HG03558 (cell line): ENCODE measurements around the gene FCGR3B.
A peak's percentile ranks its signal among the peaks of the same experiment; 100 is the strongest.
"Not testable (repeated sequence)": the region's sequence is repeated elsewhere in the genome, so short reads cannot be mapped to it uniquely, and the experiment has no call there.

Source experiments
- ATAC-seq: cut with Tn5 transposase; IDR thresholded peaks from one replicate; pipeline ENCODE4 v1.9.1; 2021; ENCODE audit warnings: moderate number of reproducible peaks; ENCODE audit not compliant: unreplicated experiment; ENCODE audit errors: extremely low read depth

Gene FCGR3B

DNA sequence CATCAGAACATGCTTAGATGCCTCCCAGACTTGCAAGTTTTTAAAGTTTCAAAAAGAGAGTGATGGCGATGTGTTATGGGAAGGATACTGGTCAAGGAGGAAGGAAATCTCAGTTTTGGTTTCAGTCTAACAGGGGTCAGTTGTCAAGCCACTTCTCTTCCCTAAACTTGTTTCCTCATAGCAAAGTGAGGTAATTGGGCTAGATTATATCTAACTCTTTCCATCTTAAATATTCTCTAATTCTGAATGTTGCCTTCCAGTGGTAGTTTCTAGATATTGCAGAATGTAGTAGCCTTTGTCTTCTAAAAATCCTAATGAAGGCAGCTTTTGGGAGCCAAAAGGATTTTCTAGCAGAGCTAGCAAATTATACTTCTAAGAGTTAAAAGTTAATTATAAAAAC is 11.7 kb upstream of the FCGR3B start:
- ATAC-seq = not testable (repeated sequence)

DNA sequence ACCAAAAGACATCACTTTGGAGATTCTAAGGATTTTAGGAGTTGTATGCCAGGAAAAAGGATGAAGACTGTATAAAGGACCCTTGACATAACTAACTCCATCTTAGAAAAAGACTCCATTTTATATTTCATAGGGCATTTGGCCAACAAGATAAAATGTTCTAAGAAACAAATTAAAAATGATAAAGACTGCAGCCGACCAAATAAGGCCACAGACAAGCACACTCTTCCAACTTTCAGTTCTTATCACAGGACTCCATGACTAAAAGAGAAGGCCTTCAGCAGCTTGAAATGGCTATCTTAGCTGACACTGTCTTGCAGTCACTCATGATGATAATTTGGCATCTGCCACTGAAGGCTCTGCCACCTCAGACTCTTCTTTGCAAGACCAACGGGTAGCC is 8.2 kb upstream of the FCGR3B start:
- ATAC-seq = not testable (repeated sequence)

DNA sequence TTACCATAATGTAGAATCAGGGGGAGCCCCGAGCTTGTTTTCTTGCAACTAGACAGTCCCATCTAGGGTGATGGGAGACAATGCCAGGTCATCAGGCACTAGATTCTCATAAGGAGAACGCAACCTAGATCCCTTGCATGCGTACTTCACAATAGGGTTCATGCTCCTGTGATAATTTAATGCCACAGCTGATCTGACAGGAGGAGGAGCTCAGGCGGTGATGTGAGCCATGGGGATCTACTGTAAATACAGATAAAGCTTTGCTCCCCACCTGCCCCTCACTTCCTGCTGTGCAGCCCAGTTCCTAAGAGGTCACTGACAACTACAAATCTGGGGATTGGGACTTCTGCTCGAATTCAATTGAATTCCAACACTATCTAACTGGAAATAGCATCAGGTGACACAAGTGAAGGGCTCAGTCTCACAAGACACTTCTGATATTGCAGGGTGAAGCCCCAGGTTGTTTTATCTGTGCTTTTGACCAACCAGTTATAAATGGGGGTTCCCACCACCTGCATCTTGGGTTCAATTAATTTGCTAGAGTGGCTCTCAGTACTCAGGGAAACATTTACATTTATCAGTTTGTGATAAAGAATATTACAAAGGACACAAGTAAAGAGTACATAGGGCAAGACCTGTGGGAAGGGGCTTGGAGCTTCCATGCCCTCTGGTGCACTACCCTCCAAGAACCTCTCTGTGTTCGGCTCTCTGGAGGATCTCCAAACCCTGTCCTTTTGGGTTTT is 7.4 kb upstream of the FCGR3B start:
- not testable (repeated sequence) for ATAC-seq

DNA sequence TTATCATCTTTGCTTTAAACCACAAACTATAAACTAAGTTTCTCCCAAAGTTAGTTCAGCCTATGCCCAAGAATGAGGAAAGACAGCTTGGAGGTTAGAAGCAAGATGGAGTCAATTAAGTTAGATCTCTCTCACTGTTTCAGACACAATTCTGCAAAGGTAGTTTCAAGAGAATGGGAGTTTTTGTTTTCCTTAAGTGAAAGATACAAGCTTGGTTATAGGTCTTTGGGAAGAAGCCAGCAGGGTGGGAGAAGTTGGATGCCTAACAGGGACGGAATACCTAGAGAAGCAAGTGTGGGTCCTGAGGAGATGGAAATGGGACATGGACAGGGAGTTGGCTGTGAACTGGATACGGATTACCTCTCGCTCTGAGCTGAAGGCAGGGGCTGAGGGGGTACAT is 6.0 kb upstream of the FCGR3B start:
- not testable (repeated sequence) for ATAC-seq

DNA sequence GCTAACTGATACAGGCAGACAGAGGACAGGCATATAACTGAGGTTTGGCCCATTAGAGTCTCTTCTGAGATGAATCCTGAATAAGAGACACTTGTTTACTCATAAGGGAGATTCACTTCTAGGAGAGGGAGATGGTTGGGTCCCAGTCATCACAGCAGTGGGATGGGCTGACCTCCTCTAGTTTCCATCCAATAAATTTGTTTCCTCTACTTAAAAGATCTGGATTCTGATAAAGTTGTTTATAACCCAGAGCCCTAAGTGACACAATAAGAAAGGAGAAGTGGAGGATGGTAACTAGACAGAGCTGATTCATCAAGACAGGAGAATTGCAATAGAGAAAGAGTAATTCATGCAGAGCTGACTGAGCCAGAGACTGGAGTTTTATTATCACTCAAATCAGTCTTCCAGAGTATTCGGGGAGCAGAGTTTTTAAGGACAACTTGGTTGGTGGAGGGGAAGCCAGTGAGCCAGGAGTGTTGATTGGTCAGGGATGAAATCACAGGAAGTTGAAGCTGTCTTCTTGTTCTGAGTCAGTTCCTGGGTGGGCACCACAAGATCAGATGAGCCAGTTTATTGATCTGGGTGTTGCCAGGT is 5.3 kb upstream of the FCGR3B start:
- not testable (repeated sequence) for ATAC-seq

DNA sequence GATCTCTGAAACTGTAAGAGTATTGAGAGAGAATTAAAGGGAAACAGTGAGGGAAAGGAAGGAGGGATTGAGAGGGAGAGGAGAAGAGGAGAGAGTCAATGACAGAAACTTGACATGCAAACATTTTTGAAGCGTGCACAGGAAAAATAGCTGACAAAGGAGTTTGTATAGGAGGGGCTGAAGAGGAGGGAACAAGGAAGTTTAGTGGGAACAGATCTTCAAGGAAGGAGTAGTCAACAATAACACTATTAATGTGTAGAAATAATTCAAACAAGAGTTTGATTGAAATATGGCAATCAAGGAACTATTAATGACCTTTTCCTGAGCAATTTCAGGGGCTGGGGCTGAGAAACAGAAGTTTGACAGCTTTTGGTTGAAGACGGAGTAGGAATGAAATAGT is 4.0 kb upstream of the FCGR3B start:
- not testable (repeated sequence) for ATAC-seq

DNA sequence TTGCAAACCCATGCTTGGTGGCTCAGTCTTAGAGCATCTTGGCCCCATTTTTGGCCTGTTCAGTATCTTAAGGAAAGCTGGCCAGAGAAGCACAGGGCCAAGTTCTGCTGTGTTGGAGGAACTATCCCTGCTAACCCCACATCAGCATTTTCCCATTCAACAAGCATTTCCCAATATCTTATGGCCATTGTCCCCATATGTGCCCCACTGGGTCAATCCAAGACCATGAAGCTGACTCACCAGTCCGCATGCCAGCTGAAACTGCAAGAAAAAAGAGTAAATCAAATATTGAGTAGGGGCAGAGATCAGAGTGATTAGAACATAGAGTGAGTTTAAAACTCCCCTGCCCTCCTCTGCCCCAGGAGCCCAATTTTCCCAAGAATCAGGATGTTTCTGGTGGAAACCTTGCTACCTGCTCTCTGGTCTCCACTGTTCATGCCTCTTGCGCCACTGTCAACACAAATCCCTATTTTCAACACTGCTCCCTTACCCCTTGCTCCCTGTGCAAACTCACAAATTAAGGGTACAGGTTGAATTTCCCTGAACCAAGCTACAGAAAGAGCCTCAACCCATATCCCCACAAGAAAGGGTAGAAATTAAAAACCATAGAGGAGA is 741 bp downstream of the FCGR3B start:
- not testable (repeated sequence) for ATAC-seq

DNA sequence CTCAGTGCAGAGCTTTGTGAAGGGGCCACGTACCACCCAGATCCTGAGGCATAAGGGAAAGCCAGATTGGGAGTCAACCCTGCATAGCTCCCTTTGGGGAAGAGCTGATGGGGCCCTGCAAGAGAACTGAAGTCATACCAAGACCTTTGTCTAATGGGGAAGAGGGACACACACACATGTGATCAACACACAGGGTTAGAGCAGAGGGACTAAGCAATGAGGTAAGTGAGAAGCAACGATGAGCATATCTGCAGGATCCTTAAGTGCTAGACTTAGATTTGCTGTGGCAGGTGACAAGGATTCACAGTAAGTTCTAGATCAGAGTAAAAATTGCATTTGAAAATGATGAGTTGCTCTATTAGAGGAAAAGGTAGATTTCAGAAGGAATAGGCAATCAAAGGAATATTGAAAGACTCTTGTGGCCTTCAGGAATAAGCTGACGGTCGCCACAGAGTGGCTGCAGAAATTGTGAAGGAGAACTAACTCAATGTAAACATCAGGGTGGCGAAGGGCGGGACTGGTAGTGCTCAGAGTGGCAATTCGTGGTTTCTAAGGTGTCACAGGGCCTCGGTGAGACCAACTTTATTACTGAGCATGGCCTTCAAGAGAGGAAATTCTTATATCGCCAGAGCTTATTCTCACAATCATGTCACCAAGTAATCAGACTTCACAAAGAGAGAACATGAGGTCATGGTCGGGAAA is 4.4 kb downstream of the FCGR3B start:
- not testable (repeated sequence) for ATAC-seq

DNA sequence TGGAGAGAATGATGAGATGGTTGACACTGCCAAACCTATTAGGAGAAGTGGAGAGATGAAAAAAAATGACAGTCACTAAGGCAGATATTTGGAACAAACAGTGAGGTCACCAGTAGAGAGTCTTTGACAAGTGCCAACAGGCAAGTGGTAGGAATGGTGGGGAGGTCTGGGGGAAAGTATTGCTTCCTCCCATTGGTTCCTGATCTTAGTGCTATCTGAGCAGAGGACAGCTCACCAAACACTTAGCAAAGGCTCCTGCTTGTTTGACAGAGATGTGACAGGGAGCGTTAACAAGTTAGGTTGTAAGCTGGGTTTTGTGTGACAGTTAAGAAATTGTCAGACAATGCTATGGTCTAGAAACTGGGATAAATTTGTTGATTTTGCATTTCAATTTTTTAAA is 6.4 kb downstream of the FCGR3B start:
- ATAC-seq = not testable (repeated sequence)

DNA sequence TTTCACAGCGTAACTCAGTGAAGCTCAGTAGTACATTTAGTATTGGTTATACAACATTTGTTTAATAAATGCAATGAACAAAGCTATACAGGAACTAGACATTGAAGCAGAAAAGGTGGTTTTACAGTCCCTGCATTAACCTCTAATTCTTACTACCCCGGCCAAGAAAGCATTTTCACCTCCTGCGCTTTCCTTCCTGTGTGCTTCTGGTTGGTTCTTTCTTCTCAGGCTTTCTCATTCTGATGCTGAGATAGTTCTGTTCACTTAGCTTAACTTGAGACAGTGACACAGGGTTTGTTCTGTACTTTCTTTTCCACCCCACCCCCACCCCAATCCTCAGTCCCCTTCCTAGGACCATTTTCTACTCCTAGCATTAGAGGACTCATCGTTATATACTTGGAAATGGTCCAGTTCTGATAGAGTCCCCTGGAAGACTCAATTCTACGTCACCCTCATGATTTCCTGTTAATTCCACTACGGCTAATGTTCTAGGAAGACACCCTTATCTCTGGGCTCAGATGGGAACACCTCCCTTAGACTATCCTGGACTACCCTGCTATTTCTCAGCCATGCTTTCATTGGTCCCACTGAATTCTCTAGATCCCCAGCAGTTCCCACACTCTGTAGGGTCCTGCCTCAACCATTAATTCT is 7.5 kb downstream of the FCGR3B start:
- ATAC-seq = not testable (repeated sequence)

DNA sequence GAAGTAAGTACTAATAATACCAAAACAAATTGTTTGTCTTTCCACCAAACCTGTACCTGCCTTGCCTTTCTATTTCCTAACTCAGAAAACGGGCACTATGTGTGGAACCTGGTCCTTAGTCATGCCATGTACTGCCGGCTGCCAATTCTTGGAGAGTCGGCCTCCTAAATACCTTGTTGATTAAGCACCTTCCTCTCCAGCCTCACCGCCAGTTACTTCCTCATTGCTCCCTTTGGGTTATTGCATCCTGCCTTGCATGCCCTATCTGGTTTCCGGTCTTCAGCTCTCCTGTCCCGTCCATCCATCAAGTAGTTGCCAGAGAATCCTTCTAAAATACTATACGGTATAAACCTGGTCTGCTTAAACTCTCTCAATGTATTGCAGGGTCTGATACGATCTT is 8.9 kb downstream of the FCGR3B start:
- not testable (repeated sequence) for ATAC-seq

DNA sequence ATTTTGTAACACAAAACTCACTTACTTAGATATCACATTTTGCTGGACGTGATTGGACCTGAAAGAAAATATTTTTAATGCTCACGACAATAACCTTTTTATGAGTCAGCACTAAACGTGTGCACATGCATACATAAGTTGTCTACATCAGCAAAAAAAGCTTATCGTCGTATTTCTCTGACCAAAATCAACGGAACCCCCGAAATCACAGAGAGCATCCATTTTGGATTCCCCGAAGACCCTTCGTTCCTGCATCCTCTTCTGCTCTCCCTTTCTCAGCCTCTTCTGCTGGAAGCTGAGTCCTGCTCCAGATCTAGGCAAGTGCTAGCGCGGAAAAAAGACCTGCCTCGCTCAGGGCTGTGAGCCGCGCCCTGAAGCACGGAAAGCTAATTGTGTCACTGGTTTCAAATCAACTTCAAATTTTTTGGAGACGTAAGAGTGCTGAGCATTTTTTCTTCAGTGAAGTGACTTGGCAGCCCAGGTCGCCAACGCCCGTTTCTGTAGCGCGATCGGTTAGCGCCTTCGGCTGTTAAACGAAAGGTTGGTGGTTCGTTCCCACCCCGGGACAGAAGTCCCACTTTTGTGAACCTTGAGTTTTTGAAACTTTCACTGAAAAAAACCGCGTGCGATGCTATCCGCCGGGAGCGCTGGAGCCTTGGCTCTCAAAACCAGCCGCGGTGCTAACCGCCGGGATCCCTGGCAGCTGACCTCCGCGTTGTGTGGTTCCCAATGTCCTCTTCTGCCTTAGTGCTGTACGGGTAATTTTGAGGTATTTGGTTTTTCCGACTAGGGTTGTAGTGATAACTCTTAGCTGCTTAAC is 9.6 kb downstream of the FCGR3B start:
- not testable (repeated sequence) for ATAC-seq

DNA sequence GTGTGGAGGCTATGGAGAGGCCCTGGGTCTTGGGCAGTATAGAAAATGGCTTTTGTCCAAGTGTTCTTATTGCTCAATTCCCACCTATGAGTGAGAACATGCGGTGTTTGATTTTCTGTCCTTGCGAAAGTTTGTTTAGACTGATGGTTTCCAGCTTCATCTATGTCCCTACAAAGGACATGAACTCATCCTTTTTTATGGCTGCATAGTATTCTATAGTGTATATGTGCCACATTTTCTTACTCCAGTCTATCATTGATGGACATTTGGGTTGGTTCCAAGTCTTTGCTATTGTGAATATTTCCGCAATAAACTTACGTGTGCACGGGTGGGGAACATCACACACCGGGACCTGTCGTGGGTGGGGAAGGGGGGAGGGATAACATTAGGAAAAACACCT is 10.6 kb downstream of the FCGR3B start:
- not testable (repeated sequence) for ATAC-seq

DNA sequence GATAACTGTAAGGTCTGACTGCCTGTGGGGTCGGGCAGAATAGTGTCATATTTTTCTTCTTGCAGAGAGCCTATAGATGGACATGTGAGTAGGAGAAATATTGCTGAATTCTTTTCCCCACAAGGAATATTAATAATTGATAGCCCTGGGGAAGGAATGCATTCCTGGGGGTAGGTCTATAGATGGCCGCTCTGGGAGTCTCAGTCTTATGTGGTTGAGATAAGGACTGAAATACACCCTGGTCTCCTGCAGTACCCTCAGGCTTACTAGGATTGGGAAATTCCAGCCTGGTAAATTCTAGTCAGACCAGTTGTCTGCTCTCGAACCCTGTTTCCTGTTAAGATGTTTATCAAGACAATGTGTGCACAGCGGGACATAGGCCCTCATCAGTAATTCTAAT is 12.5 kb downstream of the FCGR3B start:
- ATAC-seq = not testable (repeated sequence)

DNA sequence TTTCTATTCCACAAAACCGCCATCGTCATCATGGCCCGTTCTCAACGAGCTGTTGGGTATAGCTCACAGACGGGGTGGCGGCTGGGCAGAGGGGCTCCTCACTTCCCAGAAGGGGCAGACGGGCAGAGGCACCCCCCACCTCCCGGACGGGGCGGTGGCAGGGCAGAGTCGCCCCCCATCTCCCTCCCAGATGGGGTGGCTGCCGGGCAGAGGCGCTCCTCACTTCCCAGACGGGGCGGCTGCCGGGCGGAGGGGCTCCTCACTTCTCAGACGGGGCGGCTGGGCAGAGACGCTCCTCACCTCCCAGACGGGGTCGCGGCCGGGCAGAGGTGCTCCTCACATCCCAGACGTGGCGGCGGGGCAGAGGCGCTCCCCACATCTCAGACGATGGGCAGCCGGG is 14.6 kb downstream of the FCGR3B start:
- not testable (repeated sequence) for ATAC-seq

DNA sequence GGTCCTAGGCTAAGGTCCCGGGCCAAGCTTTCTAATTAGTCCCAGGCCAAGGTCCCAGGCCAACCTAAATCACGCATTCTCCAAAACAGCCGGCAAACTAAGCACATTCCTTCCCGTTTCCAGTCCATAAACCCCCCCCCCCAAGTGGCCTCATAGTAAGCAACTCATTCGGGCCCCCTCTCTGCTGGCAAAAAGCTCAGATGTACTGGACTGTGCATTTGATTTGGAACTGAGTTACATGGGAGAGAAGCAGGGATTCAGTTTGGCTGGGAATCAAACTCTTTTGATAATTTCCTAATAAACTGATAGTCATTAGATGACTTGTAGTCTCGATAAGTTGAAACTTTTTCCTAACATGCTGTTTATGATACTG is 17.8 kb downstream of the FCGR3B start:
- ATAC-seq = not testable (repeated sequence)

DNA sequence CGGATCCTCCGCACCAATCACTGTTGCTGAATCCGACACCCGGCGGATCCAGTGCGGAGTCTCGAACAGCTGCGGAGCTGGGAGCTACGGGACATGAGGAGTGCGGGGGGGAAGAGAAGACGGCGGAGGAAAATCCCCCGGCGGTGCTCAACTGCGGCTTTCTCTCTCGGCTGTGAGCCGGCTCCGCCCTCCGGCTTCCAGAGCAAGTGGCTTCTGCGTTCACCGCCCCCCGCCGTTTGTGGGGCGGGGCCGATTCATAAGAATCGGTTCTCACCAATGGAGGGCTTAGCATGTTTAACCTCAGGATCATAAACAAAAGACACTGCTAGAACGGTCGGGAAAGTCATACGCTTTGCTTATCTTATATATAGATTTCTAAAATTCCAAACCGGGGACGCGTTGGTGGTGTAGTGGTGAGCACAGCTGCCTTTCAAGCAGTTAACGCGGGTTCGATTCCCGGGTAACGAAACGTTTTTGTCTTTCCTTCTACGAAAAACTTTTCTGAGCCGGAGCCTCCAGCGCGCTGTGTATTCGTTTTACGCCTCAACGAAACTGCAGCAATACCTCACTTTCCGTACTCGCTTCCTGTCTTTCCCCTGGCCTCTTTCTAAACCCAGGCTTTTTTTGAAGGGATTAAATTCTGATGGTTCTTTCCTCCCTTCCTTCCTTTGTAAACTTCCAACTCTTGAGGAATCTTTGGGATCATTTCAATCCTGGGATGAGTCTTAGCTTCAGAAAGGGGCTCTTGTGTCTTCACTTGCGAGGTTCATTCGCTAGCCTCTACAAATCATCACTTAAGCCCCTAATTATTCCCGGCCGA is 18.4 kb downstream of the FCGR3B start:
- ATAC-seq = peak; percentile 53

DNA sequence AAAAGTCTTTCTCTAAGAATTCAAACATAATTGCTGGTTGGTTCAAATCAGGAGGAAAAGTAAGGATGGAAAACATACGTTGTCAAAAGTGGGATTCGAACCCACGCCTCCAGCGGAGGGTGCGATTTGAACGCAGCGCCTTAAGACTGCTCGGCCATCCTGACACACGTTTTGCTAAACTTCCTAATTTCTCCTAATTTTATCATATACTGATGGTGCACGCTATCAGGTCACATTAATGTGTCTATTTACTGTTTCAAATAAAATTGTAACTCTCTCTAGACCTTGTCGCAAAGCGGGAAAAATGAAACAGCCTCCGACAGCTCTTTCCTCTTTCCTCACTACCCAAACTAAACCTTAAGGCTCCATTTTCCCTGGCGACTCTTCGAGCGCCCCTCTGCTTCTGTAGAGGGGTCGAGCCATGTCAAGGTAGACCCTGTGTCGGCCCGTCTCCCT is 19.1 kb downstream of the FCGR3B start:
- not testable (repeated sequence) for ATAC-seq

DNA sequence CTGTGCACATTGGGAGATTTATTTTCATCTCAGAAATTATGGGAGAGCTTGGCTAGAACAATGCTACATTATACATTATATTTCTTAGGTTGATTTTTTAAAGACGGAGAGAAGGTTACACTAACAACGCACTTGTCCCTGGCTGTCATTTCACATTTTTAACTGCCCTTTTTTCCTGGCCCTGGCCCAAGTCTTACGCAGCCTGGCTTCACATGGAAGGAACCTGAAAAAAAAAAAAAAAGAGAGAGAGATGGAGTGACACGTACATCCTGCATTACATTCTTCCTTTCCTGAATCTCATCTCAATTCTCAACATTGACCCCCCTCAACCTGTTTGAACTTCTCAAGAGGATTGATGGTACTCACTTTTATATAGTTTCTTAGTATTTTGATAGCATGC is 20.8 kb downstream of the FCGR3B start:
- ATAC-seq = not testable (repeated sequence)
